Keratinocyte (primary cell): ENCODE results near the gene LIN9. TPM values are rescaled to one million over a fixed set of nuclear protein-coding genes. Genes with fewer than 3 reads are reported as not detected.

Source experiments
- DNase-seq: peaks from one replicate; pipeline ENCODE4 v3.0.0-alpha.2; 2011; ENCODE audit warnings: low read depth, missing footprints, low spot score
- FAIRE-seq: peaks from 2 replicates; lab custom pipeline; 2011; peaks lifted over from hg19 to GRCh38; lab: Jason Lieb, UNC
- H2AFZ ChIP-seq: 2 replicates; pipeline ENCODE4 v1.6.0; 2012; ENCODE audit warnings: low read length, control low read depth, inconsistent platforms; ENCODE audit not compliant: control insufficient read depth
- H3K27ac ChIP-seq: 2 replicates; pipeline ENCODE4 v1.5.1; 2011; ENCODE audit warnings: low read length; ENCODE audit not compliant: control insufficient read depth, insufficient read depth
- H3K27me3 ChIP-seq: 3 replicates; pipeline ENCODE4 v1.6.0; 2011; ENCODE audit warnings: low read length; ENCODE audit not compliant: control insufficient read depth, insufficient read depth; ENCODE audit errors: extremely low read depth
- H3K36me3 ChIP-seq, 2 experiments: 2 replicates in 1 of 2; 3 replicates in 1 of 2; pipeline ENCODE4 v1.5.1; 2011; ENCODE audit warnings: low read length in 2 of 2, mild to moderate bottlenecking in 1 of 2; ENCODE audit not compliant: control insufficient read depth in 2 of 2, insufficient read depth in 2 of 2; ENCODE audit errors: extremely low read depth in 1 of 2
- H3K4me1 ChIP-seq: 3 replicates; pipeline ENCODE4 v1.5.1; 2011; ENCODE audit warnings: low read length; ENCODE audit not compliant: control insufficient read depth, insufficient read depth; ENCODE audit errors: extremely low read depth
- H3K4me2 ChIP-seq: 3 replicates; pipeline ENCODE4 v1.6.0; 2011; ENCODE audit warnings: low read depth, low read length; ENCODE audit not compliant: control insufficient read depth, insufficient read depth; ENCODE audit errors: extremely low read depth
- H3K4me3 ChIP-seq, 3 experiments: fragments of 200-600 bp in 1 of 3; sonication (generic) in 1 of 3; 2 replicates in 2 of 3; 3 replicates in 1 of 3; pipeline ENCODE4 v1.5.1; 2011 to 2016; ENCODE audit warnings: low read length in 3 of 3, mild to moderate bottlenecking in 3 of 3, control low read depth in 2 of 3, inconsistent platforms in 1 of 3, low read depth in 1 of 3, mixed read lengths in 1 of 3, mixed run types in 1 of 3, moderate library complexity in 1 of 3; ENCODE audit not compliant: control insufficient read depth in 2 of 3, insufficient read depth in 2 of 3; ENCODE audit errors: extremely low read depth in 1 of 3
- H3K79me2 ChIP-seq: 2 replicates; pipeline ENCODE4 v1.6.0; 2012; ENCODE audit warnings: low read length; ENCODE audit not compliant: control insufficient read depth, insufficient read depth
- H3K9ac ChIP-seq: 3 replicates; pipeline ENCODE4 v1.6.0; 2011; ENCODE audit warnings: low read length; ENCODE audit not compliant: control insufficient read depth, insufficient read depth; ENCODE audit errors: extremely low read depth
- H3K9me1 ChIP-seq: 3 replicates; pipeline ENCODE4 v1.6.0; 2011; ENCODE audit warnings: low read length; ENCODE audit not compliant: control insufficient read depth, insufficient read depth; ENCODE audit errors: extremely low read depth
- H3K9me3 ChIP-seq: 2 replicates; pipeline ENCODE4 v1.5.1; 2012; ENCODE audit warnings: low read depth, low read length; ENCODE audit not compliant: control insufficient read depth
- H4K20me1 ChIP-seq: 3 replicates; pipeline ENCODE4 v1.6.0; 2011; ENCODE audit warnings: low read length; ENCODE audit not compliant: control insufficient read depth, insufficient read depth; ENCODE audit errors: extremely low read depth
- CTCF ChIP-seq, 3 experiments: IDR thresholded peaks in 1 of 3; conservative IDR thresholded peaks in 1 of 3; optimal IDR thresholded peaks in 1 of 3; 2 replicates in 2 of 3; 3 replicates in 1 of 3; pipeline versions ENCODE3 to v1.5.1; 2011; ENCODE audit warnings: low read length in 3 of 3, mild to moderate bottlenecking in 3 of 3, moderate library complexity in 2 of 3, control low read depth in 1 of 3, inconsistent platforms in 1 of 3; ENCODE audit not compliant: insufficient read depth in 2 of 3; ENCODE audit errors: extremely low read depth in 1 of 3
- EZH2 ChIP-seq: IDR thresholded peaks from one replicate; pipeline ENCODE4 v1.6.1; 2012; ENCODE audit warnings: inconsistent platforms, mild to moderate bottlenecking, low read length, moderate library complexity
- dilution Hi-C: fragments of 300-500 bp; cut with MboI; formaldehyde crosslinking; loops from one replicate; pipeline ENCODE4 v1.7.0; 2020; ENCODE audit warnings: low sequenced_read_pairs; ENCODE audit not compliant: extremely low pct_ligation_motif_present
- polyA plus RNA-seq, 5 experiments: library from polyadenylated mRNA; depleted of rRNA in 3 of 5; stranded (reverse) in 3 of 5; stranded (forward) in 1 of 5; unstranded in 1 of 5; fragments of >200 nt; gene quantifications; 1 replicate in 1 of 5; 2 replicates in 3 of 5; 3 replicates in 1 of 5; pipeline versions ENCODE4 v1.2.1 to v1.2.3, GENCODE V29; 2011 to 2012; ENCODE audit warnings: missing spikeins in 2 of 5, low read depth in 1 of 5, low replicate concordance in 1 of 5

LIN9 gene
- polyA plus RNA-seq, 1 donor (not counting 4 experiments of a cell fraction or from before 2014, with no cell fraction given), result 5.6 TPM

- no peaks in the 10 kb centered on the region for H3K9me3 ChIP-seq
- H4K20me1 ChIP-seq, result no peaks in the 10 kb centered on the region
- no peak overlapping the region for H3K4me2 ChIP-seq
- no peak overlapping the region for H3K4me3 ChIP-seq
- DNase-seq, result no peak
- H2AFZ ChIP-seq, result no peak overlapping the region
- H3K27ac ChIP-seq, result no peak overlapping the region
- no peaks in the 10 kb centered on the region for H3K79me2 ChIP-seq
- no peak overlapping the region for H3K9ac ChIP-seq
- H3K9me1 ChIP-seq, result no peaks in the 10 kb centered on the region
- FAIRE-seq, result no peak
- no peaks in the 10 kb centered on the region for H3K4me1 ChIP-seq
- dilution Hi-C loops, result no loop called here
- no peaks in the 10 kb centered on the region for H3K27me3 ChIP-seq
- H3K36me3 ChIP-seq, result peaks cover 0 to 6% of the 10 kb centered on the region in 2 experiments
- TF ChIP-seq EZH2 (no peak), CTCF (optimal IDR thresholded peaks at IDR 0.05 in 1 of 3, IDR thresholded peaks at IDR 0.05 in 1 of 3, conservative IDR thresholded peaks at IDR 0.05 in 1 of 3; ENCODE audit: extremely low read depth in 1 of 3, insufficient read depth in 2 of 3, low read length in 3 of 3) (no peak)
Measured at GRCh38 chr1:226250511-226250910, 58.5 kb downstream of the LIN9 start.

GRCh38 chr1:226248796-226249195, 60.2 kb downstream of the LIN9 start:
- FAIRE-seq (no peak), DNase-seq (no peak)
- Histone ChIP-seq H3K36me3 (peaks cover 0 to 6% of the 10 kb centered on the region in 2 experiments), H3K4me2 (no peak overlapping the region), H4K20me1 (no peaks in the 10 kb centered on the region), H3K27ac (no peak overlapping the region), H3K27me3 (no peaks in the 10 kb centered on the region), H3K9ac (no peak overlapping the region), H3K9me3 (no peaks in the 10 kb centered on the region), H3K79me2 (no peaks in the 10 kb centered on the region), H3K9me1 (no peaks in the 10 kb centered on the region), H3K4me3 (no peak overlapping the region), H3K4me1 (no peaks in the 10 kb centered on the region), H2AFZ (no peak overlapping the region)
- no peak for TF ChIP-seq EZH2
- no peak for TF ChIP-seq CTCF (optimal IDR thresholded peaks at IDR 0.05 in 1 of 3, IDR thresholded peaks at IDR 0.05 in 1 of 3, conservative IDR thresholded peaks at IDR 0.05 in 1 of 3; ENCODE audit: extremely low read depth in 1 of 3, insufficient read depth in 2 of 3, low read length in 3 of 3)
- dilution Hi-C loops, result no loop called here
